Left lung (tissue), 10 donors: Measurements from ENCODE around the gene POLD3. TPM values are rescaled to one million over a fixed set of nuclear protein-coding genes. Genes with fewer than 3 reads are reported as not detected.

Experiments used
- ATAC-seq: fragments of 200-7000 bp; cut with Tn5 transposase; one replicate; pipeline ENCODE4 v1.9.1; 2020; ENCODE audit warnings: moderate library complexity
- DNase-seq, 4 donors: peaks; one replicate each; pipeline ENCODE4 v3.0.0-alpha.2; 2013 to 2020
- H3K27ac ChIP-seq, 2 donors: fragments of 200-600 bp; sonication (generic) in 1 of 2; one replicate each; pipeline versions ENCODE4 v1.5.0 to v1.8.0; 2020 to 2021
- H3K27me3 ChIP-seq, 2 donors: fragments of 200-600 bp; sonication (generic) in 1 of 2; one replicate each; pipeline versions ENCODE4 v1.5.0 to v1.8.0; 2020 to 2021
- H3K36me3 ChIP-seq, 2 donors: fragments of 200-600 bp; sonication (generic) in 1 of 2; one replicate each; pipeline versions ENCODE4 v1.5.0 to v1.8.0; 2020 to 2021
- H3K4me1 ChIP-seq, 2 donors: fragments of 200-600 bp; one replicate each; pipeline ENCODE4 v1.8.0; 2021
- H3K4me3 ChIP-seq, 2 donors: fragments of 200-600 bp; sonication (generic) in 1 of 2; one replicate each; pipeline versions ENCODE4 v1.5.0 to v1.8.0; 2020 to 2021; ENCODE audit warnings: mild to moderate bottlenecking in 1 of 2
- H3K9me3 ChIP-seq, 2 donors: fragments of 200-600 bp; sonication (generic) in 1 of 2; one replicate each; pipeline versions ENCODE4 v1.5.0 to v1.8.0; 2020 to 2021
- CTCF ChIP-seq, 2 donors: fragments of 200-600 bp; sonication (generic) in 1 of 2; IDR thresholded peaks; one replicate each; pipeline versions ENCODE4 v1.5.0 to v1.8.0; 2021; ENCODE audit warnings: antibody characterized with exemption in 2 of 2
- intact Hi-C, 2 donors: fragments of 100-400 bp; cut with DNase I; formaldehyde crosslinking; loops; one replicate each; pipeline versions ENCODE4 v1.11.2 to v1.14.2; 2022
- polyA plus RNA-seq, 6 donors: library from polyadenylated mRNA; unstranded; fragments of 120-200 nt; gene quantifications; one replicate each; pipeline ENCODE4 v1.2.1, GENCODE V29; 2013; ENCODE audit not compliant: insufficient read length in 6 of 6
- total RNA-seq, 2 donors: library from RNA; stranded (reverse); fragmentation: NEBNext Ultra II Directional; extraction: Animal tissue kit (Norgen Biotek cat#: 25700); gene quantifications; one replicate each; pipeline ENCODE4 v1.2.1, GENCODE V29; 2021
- donor health status: DM: no; HTN: yes; CAD: no.
- donor health status: DM: no; HTN: no; CAD: no.

POLD3 gene
- total and polyA plus RNA-seq, 8 donors, result 15.0 to 41.0 (median 32.2) TPM

DNA sequence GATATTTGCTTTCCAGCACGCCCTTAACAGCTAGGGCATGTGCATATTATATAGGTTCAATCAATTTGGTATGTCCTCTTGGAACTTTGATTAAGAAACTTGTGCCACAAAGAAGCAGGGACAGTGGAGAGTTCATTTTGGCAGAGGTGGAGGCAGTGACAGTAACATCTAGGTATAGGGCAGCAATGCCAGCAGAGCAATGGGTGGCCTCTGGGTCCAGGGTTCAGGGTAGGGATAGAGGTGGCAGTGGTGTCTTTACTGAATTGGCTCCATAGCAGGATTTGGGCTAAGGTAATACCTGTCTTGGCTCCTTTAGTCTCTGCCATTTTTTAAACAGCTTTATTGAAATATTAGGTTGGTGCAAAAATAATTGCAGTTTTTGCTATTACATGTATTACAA, 24.4 kb upstream of the POLD3 start:
- Histone ChIP-seq H3K36me3 (no peaks in the 10 kb centered on the region), H3K27me3 (no peaks in the 10 kb centered on the region), H3K9me3 (no peaks in the 10 kb centered on the region), H3K4me3 (no peak overlapping the region), H3K4me1 (no peaks in the 10 kb centered on the region), H3K27ac (no peak overlapping the region)
- no peak for TF ChIP-seq CTCF (IDR thresholded peaks at IDR 0.05)
- intact Hi-C loops, result loop anchor here in 1 of 2 donors (5.0 kb wide), 1 partner anchor 116 kb away; no protein-coding TSS in a partner anchor
- DNase-seq, result no peak
- no peak for ATAC-seq

GRCh38 chr11:74570266-74571061, 21.9 kb upstream of the POLD3 start:
- H3K27me3 ChIP-seq, result no peaks in the 10 kb centered on the region
- no peaks in the 10 kb centered on the region for H3K9me3 ChIP-seq
- H3K4me1 ChIP-seq, result no peaks in the 10 kb centered on the region
- H3K27ac ChIP-seq, result no peak overlapping the region
- ATAC-seq (peak; percentile 96), DNase-seq (peak in 2 of 4 donors; percentile 26 to 43)
- H3K36me3 ChIP-seq, result no peaks in the 10 kb centered on the region
- intact Hi-C loops, result no loop called here
- TF ChIP-seq CTCF (IDR thresholded peaks at IDR 0.05), result peak; percentile 60 to 74
- H3K4me3 ChIP-seq, result no peak overlapping the region

DNA sequence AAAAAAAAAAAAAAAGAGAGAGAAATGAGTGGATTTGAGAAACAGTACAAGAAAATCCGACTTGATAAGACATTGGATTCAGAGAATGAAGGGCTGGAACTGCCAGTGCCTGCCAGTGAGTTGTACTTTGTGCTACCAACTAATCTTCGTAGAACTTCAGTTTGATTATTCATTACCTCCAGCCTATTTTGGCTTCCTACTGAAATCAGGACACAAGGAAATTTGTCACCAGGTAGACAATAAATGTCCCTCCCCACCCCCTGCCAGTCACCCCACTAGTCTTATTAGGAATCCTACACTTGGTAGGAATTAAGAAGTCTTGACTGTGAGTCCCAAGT, 21.4 kb upstream of the POLD3 start:
- no peaks in the 10 kb centered on the region for H3K27me3 ChIP-seq
- DNase-seq (no peak), ATAC-seq (no peak)
- no peak overlapping the region for H3K4me3 ChIP-seq
- H3K27ac ChIP-seq, result no peak overlapping the region
- TF ChIP-seq CTCF (IDR thresholded peaks at IDR 0.05), result no peak
- no peaks in the 10 kb centered on the region for H3K9me3 ChIP-seq
- no peaks in the 10 kb centered on the region for H3K36me3 ChIP-seq
- no peaks in the 10 kb centered on the region for H3K4me1 ChIP-seq
- intact Hi-C loops, result no loop called here

DNA sequence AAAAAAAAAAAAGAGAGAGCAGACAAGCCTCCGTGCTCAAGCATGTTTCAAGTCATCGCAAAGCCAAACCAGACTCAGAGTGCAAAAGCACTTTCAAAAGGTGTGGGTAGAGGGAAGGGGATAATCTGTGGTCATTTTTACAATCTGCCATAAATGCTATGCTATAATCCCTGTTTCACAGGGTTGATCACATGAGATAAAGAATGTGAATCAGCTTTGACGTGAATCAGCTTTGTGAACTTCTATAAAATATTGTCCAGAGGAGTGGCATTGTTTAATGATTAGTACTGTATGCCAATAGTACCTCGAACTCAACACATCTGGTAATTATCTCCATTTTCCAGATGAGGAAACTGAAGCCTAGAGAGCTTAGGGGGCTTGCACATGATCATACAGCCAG, 20.0 kb upstream of the POLD3 start:
- Histone ChIP-seq H3K36me3 (no peaks in the 10 kb centered on the region), H3K9me3 (no peaks in the 10 kb centered on the region), H3K27ac (no peak overlapping the region), H3K27me3 (no peaks in the 10 kb centered on the region), H3K4me1 (no peaks in the 10 kb centered on the region), H3K4me3 (no peak overlapping the region)
- no peak for TF ChIP-seq CTCF (IDR thresholded peaks at IDR 0.05)
- intact Hi-C loops, result no loop called here
- ATAC-seq (no peak), DNase-seq (no peak)

DNA sequence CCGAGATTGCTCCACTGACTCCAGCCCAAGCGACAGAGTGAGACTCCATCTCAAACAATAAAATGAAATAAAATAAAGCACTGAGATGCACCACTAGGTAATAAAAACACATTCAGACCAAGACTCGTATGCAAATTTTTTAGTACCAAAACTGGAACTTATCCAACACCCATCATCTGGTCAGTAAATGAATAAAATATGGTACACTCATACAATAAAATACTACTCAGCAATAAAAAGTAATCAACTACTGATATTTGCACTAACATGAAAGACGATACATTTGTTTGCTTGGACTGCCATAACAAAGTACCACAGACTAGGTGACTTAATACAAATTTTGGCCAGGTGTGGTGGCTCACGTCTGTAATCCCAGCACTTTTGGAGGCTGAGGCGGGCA, 17.8 kb upstream of the POLD3 start:
- DNase-seq (no peak), ATAC-seq (no peak)
- Histone ChIP-seq H3K27me3 (no peaks in the 10 kb centered on the region), H3K4me3 (no peak overlapping the region), H3K9me3 (no peaks in the 10 kb centered on the region), H3K36me3 (no peaks in the 10 kb centered on the region), H3K27ac (no peak overlapping the region), H3K4me1 (no peaks in the 10 kb centered on the region)
- intact Hi-C loops, result no loop called here
- no peak for TF ChIP-seq CTCF (IDR thresholded peaks at IDR 0.05)
